Mesendoderm (in vitro differentiated cells): ENCODE measurements around the gene NDUFB1.
A peak's percentile ranks its signal among the peaks of the same experiment; 100 is the strongest.

Experiments
- DNase-seq: peaks from one replicate; pipeline ENCODE4 v3.0.0; 2013
- H2AK5ac ChIP-seq: 2 replicates; pipeline ENCODE4 v1.6.1; 2013; ENCODE audit warnings: low read length, inconsistent platforms
- H2BK120ac ChIP-seq: 2 replicates; pipeline ENCODE4 v1.6.1; 2013; ENCODE audit warnings: low read depth, mild to moderate bottlenecking, low read length, moderate library complexity, mixed read lengths
- H2BK15ac ChIP-seq: replicated peaks from 2 replicates; pipeline ENCODE4 v1.6.1; 2013; ENCODE audit warnings: low read depth, mild to moderate bottlenecking, moderate library complexity
- H2BK5ac ChIP-seq: 2 replicates; pipeline ENCODE4 v1.6.1; 2013; ENCODE audit warnings: low read length, inconsistent platforms
- H3K18ac ChIP-seq: 2 replicates; pipeline ENCODE4 v1.6.1; 2013; ENCODE audit warnings: mild to moderate bottlenecking, low read length, mixed read lengths
- H3K23ac ChIP-seq: one replicate; pipeline ENCODE4 v1.6.1; 2013; ENCODE audit warnings: low read length
- H3K27ac ChIP-seq: 2 replicates; pipeline ENCODE4 v1.5.1; 2013; ENCODE audit warnings: low read depth, mild to moderate bottlenecking, inconsistent platforms, low read length, moderate library complexity
- H3K27me3 ChIP-seq: 2 replicates; pipeline ENCODE4 v1.6.1; 2013; ENCODE audit warnings: low read length, control low read depth, mild to moderate bottlenecking, inconsistent platforms; ENCODE audit not compliant: insufficient read depth, poor library complexity
- H3K36me3 ChIP-seq: 2 replicates; pipeline ENCODE4 v1.6.1; 2013; ENCODE audit warnings: low read length, inconsistent platforms; ENCODE audit not compliant: control insufficient read depth, insufficient read depth
- H3K4ac ChIP-seq: one replicate; pipeline ENCODE4 v1.6.1; 2013; ENCODE audit warnings: low read depth, mild to moderate bottlenecking, low read length, moderate library complexity
- H3K4me1 ChIP-seq: 2 replicates; pipeline ENCODE4 v1.6.1; 2013; ENCODE audit warnings: low read depth, low read length, inconsistent platforms; ENCODE audit not compliant: control insufficient read depth
- H3K4me2 ChIP-seq: 2 replicates; pipeline ENCODE4 v1.6.1; 2013; ENCODE audit warnings: low read length
- H3K4me3 ChIP-seq: 2 replicates; pipeline ENCODE4 v1.5.1; 2013; ENCODE audit warnings: mild to moderate bottlenecking, low read length
- H3K56ac ChIP-seq: one replicate; pipeline ENCODE4 v1.6.1; 2013; ENCODE audit warnings: low read length
- H3K79me1 ChIP-seq: 2 replicates; pipeline ENCODE4 v1.6.1; 2013; ENCODE audit warnings: low read length, inconsistent platforms
- H3K79me2 ChIP-seq: 2 replicates; pipeline ENCODE4 v1.6.1; 2013; ENCODE audit warnings: mild to moderate bottlenecking, low read length; ENCODE audit not compliant: control insufficient read depth, insufficient read depth
- H3K9ac ChIP-seq: 2 replicates; pipeline ENCODE4 v1.6.1; 2013; ENCODE audit warnings: low read length, inconsistent platforms
- H4K5ac ChIP-seq: one replicate; pipeline ENCODE4 v1.6.1; 2013; ENCODE audit warnings: low read length
- H4K8ac ChIP-seq: one replicate; pipeline ENCODE4 v1.6.1; 2013; ENCODE audit warnings: low read depth, mild to moderate bottlenecking, control low read depth, low read length, moderate library complexity
- WGBS: extraction: QIAGEN DNeasy Blood & Tissue Kit; methylation state at CpG from one replicate; pipeline ENCODE4 v1.1.7; 2013; ENCODE audit warnings: low lambda C conversion rate, missing lambda C conversion rate; ENCODE audit not compliant: insufficient coverage; ENCODE audit errors: extremely low coverage; 5-methylcytosine and 5-hydroxymethylcytosine counted together

Gene NDUFB1

DNA sequence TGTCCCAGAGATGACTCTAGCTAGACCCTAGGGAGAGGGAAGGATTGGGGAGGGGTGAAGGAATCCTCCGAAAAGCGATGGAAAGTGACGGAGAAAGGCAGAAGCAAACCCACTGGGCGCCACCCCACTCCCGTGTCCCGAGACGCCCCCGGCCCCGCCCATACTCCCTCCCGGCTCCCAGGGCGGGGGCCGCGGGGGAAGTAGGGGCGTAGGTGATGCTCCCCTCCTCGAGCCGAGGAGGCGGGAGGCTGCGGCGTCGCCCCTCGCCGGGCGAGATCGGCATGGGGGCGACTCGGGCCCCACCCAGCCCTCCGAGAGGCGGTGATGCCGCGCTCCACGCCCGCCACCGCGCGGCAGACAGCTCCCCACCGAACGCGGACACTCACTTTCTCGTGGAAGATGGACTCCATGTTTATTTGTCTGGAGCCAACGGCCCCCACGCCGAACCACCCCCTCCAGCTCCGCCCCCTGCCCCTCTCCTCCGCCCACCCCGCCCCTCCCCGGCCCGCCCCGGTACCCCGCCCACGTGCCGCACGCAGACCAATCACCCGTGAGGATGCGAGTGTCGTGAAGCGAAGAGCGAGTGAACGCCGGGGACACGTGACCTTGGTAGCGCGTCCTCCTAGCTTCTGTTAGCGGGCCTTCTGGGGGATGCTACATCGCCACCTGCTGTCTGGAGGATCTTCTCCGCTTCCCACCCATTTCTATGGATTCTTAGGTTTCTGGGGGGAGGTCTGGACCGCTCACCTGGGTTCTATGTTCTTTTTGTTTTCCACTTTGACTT is 15.2 kb downstream of the NDUFB1 start, which contains the start of gene ATXN3:
Gene ATXN3 (minus strand): TSS at position 440 of the 784 bp plus-strand sequence. CDS start 30 bp downstream, at position 410.
- peak within 1 kb of the TSS; percentile 25 for H3K4ac ChIP-seq
- peak within 1 kb of the TSS; percentile 65 for H3K9ac ChIP-seq
- peak within 1 kb of the TSS; percentile 88 for H3K56ac ChIP-seq
- no peak within 1 kb of the TSS for H2BK5ac ChIP-seq
- peak; percentile 99 for DNase-seq
- peaks cover 5% of the 10 kb centered on the region for H3K79me1 ChIP-seq
- no peak within 1 kb of the TSS for H2BK15ac ChIP-seq
- H3K27ac ChIP-seq = peak within 1 kb of the TSS; percentile 46
- H4K8ac ChIP-seq = peak within 1 kb of the TSS; percentile 95
- no peak within 1 kb of the TSS for H4K5ac ChIP-seq
- peaks cover 27% of the 10 kb centered on the region for H3K79me2 ChIP-seq
- H2AK5ac ChIP-seq = no peak within 1 kb of the TSS
- no peak within 1 kb of the TSS for H3K23ac ChIP-seq
- H3K36me3 ChIP-seq = no peaks in the 10 kb centered on the region
- H3K4me3 ChIP-seq = peak within 1 kb of the TSS; percentile 81
- H2BK120ac ChIP-seq = no peak within 1 kb of the TSS
- H3K4me1 ChIP-seq = no peaks in the 10 kb centered on the region
- H3K4me2 ChIP-seq = peak within 1 kb of the TSS; percentile 57
- peak within 1 kb of the TSS; percentile 29 for H3K18ac ChIP-seq
- no CpG with 5 or more reads among the region's 66 CpGs for WGBS
- no peaks in the 10 kb centered on the region for H3K27me3 ChIP-seq

DNA sequence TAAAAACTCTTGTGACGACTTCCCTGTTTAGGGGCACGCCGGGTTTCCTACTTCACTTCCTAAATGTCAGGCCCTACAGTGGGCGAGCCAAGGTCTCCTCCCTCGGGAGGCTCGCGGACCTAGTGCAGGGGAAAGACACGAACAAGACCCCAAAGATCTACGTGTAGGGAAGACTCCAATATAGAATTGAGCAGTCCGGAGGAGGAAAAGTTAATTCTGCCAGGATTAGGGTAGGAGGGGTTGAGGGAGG is 15.7 kb downstream of the NDUFB1 start:
- no CpG with 5 or more reads among the region's 10 CpGs for WGBS
- Histone ChIP-seq H3K79me1 (peaks cover 5% of the 10 kb centered on the region), H3K4ac (no peak overlapping the region), H3K9ac (peak overlapping the region; percentile 65), H4K8ac (no peak overlapping the region), H2BK15ac (no peak overlapping the region), H2BK120ac (no peak overlapping the region), H3K23ac (no peak overlapping the region), H2AK5ac (no peak overlapping the region), H3K36me3 (no peaks in the 10 kb centered on the region), H3K56ac (peak overlapping the region; percentile 88), H3K4me3 (peak overlapping the region; percentile 81), H3K79me2 (peaks cover 28% of the 10 kb centered on the region), H3K4me2 (peak overlapping the region; percentile 57), H2BK5ac (no peak overlapping the region), H4K5ac (no peak overlapping the region), H3K4me1 (no peaks in the 10 kb centered on the region), H3K18ac (peak overlapping the region; percentile 29), H3K27me3 (no peaks in the 10 kb centered on the region), H3K27ac (no peak overlapping the region)
- no peak for DNase-seq

DNA sequence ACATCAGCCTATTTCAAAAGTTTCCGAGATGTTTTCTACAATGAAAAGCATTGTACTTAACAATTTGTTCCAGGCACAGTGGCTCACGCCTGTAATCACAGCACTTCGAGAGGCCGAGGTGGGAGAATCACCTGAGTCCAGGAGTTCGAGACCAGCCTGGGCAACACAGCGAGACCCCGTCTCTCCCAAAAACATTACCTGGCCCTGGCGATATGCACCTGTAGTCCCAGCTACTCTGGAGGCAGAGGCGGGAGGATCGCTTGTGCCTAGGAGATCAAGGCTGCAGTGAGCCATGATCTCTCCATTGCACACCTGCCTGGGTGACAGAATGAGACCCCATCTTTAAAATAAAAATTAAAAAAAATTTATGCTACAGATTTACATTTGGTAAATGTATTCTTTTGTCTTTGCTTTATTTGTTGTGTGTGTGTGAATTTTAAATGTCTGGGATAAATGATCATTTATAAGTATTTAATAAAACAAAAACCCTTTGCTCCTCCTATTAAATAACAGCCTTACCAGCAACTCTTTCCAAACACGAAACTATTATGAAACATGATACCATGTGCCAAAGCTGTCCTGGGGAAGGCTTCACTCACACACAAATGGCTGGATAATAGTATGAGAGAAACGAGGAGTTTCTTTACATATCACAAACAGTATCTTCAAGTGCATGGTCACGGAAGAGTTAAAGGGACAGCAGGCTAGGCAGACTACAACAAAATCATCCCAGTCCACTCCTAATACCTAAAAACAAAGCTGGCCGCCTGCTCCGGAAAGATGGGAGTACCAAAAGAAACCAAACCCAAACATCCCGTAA is 16.2 kb downstream of the NDUFB1 start:
- Histone ChIP-seq H4K8ac (no peak overlapping the region), H3K4ac (no peak overlapping the region), H3K4me2 (peak overlapping the region; percentile 57), H3K56ac (peak overlapping the region; percentile 88), H3K36me3 (no peaks in the 10 kb centered on the region), H3K79me1 (peaks cover 5% of the 10 kb centered on the region), H3K4me3 (peak overlapping the region; percentile 81), H3K23ac (no peak overlapping the region), H3K9ac (peak overlapping the region; percentile 65), H2AK5ac (no peak overlapping the region), H3K4me1 (no peaks in the 10 kb centered on the region), H2BK5ac (no peak overlapping the region), H3K27me3 (no peaks in the 10 kb centered on the region), H2BK15ac (no peak overlapping the region), H3K18ac (peak overlapping the region; percentile 29), H3K27ac (no peak overlapping the region), H3K79me2 (peaks cover 31% of the 10 kb centered on the region), H2BK120ac (no peak overlapping the region), H4K5ac (no peak overlapping the region)
- no peak for DNase-seq
- WGBS = no CpG with 5 or more reads among the region's 16 CpGs

DNA sequence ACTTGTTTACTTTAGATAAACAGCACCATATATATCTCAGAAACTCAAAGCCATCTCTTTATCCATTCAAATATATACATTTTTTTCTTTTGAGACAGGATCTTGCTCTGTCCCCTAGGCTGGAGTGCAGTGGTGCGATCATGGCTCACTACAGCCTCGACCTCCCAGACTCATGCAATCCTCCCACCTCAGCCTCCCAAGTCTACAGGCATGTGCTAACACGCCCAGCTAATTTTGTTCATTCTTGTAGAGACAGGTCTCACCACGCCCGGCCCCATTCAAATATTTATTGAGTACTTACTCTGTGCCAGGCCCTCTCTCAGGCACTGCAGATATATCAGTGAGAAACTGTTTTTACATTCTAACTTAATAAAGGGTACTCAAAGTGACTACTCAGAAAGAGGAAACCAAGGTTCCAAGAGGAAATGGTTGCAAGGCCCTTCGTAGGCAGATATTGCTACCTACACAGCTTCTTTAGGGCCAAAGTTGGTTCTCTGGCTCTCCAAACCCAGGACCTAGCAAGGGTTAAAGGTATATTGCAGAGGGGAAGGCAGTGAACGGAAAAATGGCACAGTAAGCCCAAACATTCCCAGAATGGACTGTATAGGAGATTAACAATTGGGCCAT is 18.0 kb downstream of the NDUFB1 start:
- WGBS = no CpG with 5 or more reads among the region's 7 CpGs
- no peak for DNase-seq
- no peak overlapping the region for H3K4ac ChIP-seq

DNA sequence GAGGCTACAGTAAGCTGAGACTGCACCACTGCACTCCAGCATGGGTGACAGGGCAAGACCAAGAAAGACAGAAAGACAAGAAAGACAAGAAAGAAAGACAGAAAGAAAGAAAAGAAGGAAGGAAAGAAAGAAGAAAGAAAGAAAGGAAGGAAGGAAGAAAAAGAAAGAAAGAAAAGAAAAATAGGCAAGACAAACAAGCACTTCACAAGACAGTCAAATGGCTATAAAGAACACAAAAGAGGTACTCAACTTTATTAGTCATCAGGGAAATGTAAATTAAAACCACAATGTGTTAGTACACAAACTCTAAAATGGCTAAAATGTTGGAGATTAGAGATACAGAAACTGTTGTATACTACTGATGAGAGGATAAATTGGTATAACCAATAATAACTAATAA is 21.7 kb downstream of the NDUFB1 start:
- H4K8ac ChIP-seq = no peak overlapping the region
- no peak overlapping the region for H2BK5ac ChIP-seq
- peaks cover 9% of the 10 kb centered on the region for H3K79me1 ChIP-seq
- no peak overlapping the region for H4K5ac ChIP-seq
- H3K27ac ChIP-seq = no peak overlapping the region
- no peak overlapping the region for H2AK5ac ChIP-seq
- no peak overlapping the region for H3K56ac ChIP-seq
- H3K9ac ChIP-seq = no peak overlapping the region
- H3K4me3 ChIP-seq = no peak overlapping the region
- H3K4me1 ChIP-seq = no peaks in the 10 kb centered on the region
- H3K27me3 ChIP-seq = no peaks in the 10 kb centered on the region
- DNase-seq = no peak
- H3K79me2 ChIP-seq = peaks cover 32% of the 10 kb centered on the region
- no peak overlapping the region for H3K4me2 ChIP-seq
- no peak overlapping the region for H3K23ac ChIP-seq
- H3K36me3 ChIP-seq = no peaks in the 10 kb centered on the region
- H2BK120ac ChIP-seq = no peak overlapping the region
- H3K18ac ChIP-seq = no peak overlapping the region
- H2BK15ac ChIP-seq = no peak overlapping the region
- no peak overlapping the region for H3K4ac ChIP-seq

More for the DNA sequence above, 18.0 kb downstream of the NDUFB1 start:
- no peak overlapping the region for H3K4me3 ChIP-seq
- H3K27me3 ChIP-seq = no peaks in the 10 kb centered on the region
- no peak overlapping the region for H3K23ac ChIP-seq
- no peak overlapping the region for H3K27ac ChIP-seq
- peaks cover 9% of the 10 kb centered on the region for H3K79me1 ChIP-seq
- no peak overlapping the region for H3K18ac ChIP-seq
- no peak overlapping the region for H3K4me2 ChIP-seq
- no peak overlapping the region for H4K8ac ChIP-seq
- H2BK120ac ChIP-seq = no peak overlapping the region
- H3K36me3 ChIP-seq = no peaks in the 10 kb centered on the region
- H3K4me1 ChIP-seq = no peaks in the 10 kb centered on the region
- no peak overlapping the region for H3K9ac ChIP-seq
- no peak overlapping the region for H2BK5ac ChIP-seq
- no peak overlapping the region for H2BK15ac ChIP-seq
- no peak overlapping the region for H4K5ac ChIP-seq
- no peak overlapping the region for H2AK5ac ChIP-seq
- H3K79me2 ChIP-seq = peaks cover 37% of the 10 kb centered on the region
- H3K56ac ChIP-seq = no peak overlapping the region
